ENCODE results near the gene SKA3.

Gene SKA3

GRCh38 chr13:21119526-21119925 lies 56.8 kb downstream of the SKA3 start:
- no peak overlapping the region for H3K4me3 ChIP-seq (ENCODE audit: low read length)
- no peak for DNase-seq (ENCODE audit: low read depth)
- no peak for TF ChIP-seq CTCF (IDR thresholded peaks at IDR 0.05; ENCODE audit: insufficient read depth, low read depth, low read length, missing control alignments)

GRCh38 chr13:21118180-21118579 lies 58.2 kb downstream of the SKA3 start:
- no peak for DNase-seq (ENCODE audit: low read depth)
- TF ChIP-seq CTCF (IDR thresholded peaks at IDR 0.05; ENCODE audit: insufficient read depth, low read depth, low read length, missing control alignments), result no peak
- H3K4me3 ChIP-seq (ENCODE audit: low read length), result no peak overlapping the region

- TF ChIP-seq CTCF (IDR thresholded peaks at IDR 0.05; ENCODE audit: insufficient read depth, low read depth, low read length, missing control alignments), result no peak
- no peak overlapping the region for H3K4me3 ChIP-seq (ENCODE audit: low read length)
- no peak for DNase-seq (ENCODE audit: low read depth)
Observed at GRCh38 chr13:21117104-21117809, 59.1 kb downstream of the SKA3 start.

GRCh38 chr13:21116141-21116540 lies 60.2 kb downstream of the SKA3 start:
- TF ChIP-seq CTCF (IDR thresholded peaks at IDR 0.05; ENCODE audit: insufficient read depth, low read depth, low read length, missing control alignments), result no peak
- no peak overlapping the region for H3K4me3 ChIP-seq (ENCODE audit: low read length)
- DNase-seq (ENCODE audit: low read depth), result no peak

GRCh38 chr13:21115231-21115630 lies 61.1 kb downstream of the SKA3 start:
- TF ChIP-seq CTCF (IDR thresholded peaks at IDR 0.05; ENCODE audit: insufficient read depth, low read depth, low read length, missing control alignments), result no peak
- DNase-seq (ENCODE audit: low read depth), result no peak
- no peak overlapping the region for H3K4me3 ChIP-seq (ENCODE audit: low read length)

GRCh38 chr13:21111546-21111945 lies 64.8 kb downstream of the SKA3 start:
- no peak for DNase-seq (ENCODE audit: low read depth)
- H3K4me3 ChIP-seq (ENCODE audit: low read length), result no peak overlapping the region
- TF ChIP-seq CTCF (IDR thresholded peaks at IDR 0.05; ENCODE audit: insufficient read depth, low read depth, low read length, missing control alignments), result no peak

GRCh38 chr13:21109168-21109567 lies 67.2 kb downstream of the SKA3 start:
- no peak for DNase-seq (ENCODE audit: low read depth)
- no peak for TF ChIP-seq CTCF (IDR thresholded peaks at IDR 0.05; ENCODE audit: insufficient read depth, low read depth, low read length, missing control alignments)
- no peak overlapping the region for H3K4me3 ChIP-seq (ENCODE audit: low read length)

Data from epithelial cell of esophagus (primary cell).